HG02970 (cell line): ENCODE data around the gene RAB26.
A peak's percentile ranks its signal among the peaks of the same experiment; 100 is the strongest.
"Not testable (repeated sequence)": the region's sequence is repeated elsewhere in the genome, so short reads cannot be mapped to it uniquely, and the experiment has no call there.

Source experiments
- ATAC-seq: cut with Tn5 transposase; IDR thresholded peaks from one replicate; pipeline ENCODE4 v1.9.1; 2021; ENCODE audit warnings: mild to moderate bottlenecking, moderate library complexity, moderate number of reproducible peaks; ENCODE audit not compliant: unreplicated experiment, low FRiP score

RAB26 gene

GRCh38 chr16:2135770-2136490 lies 12.5 kb upstream of the RAB26 start, which contains the start of gene PKD1:
PKD1 (minus strand) TSS chr16:2135898; CDS start chr16:2135689, 209 bp downstream.
- not testable (repeated sequence) for ATAC-seq

- ATAC-seq, result no peak
Observed at GRCh38 chr16:2142942-2143877, 5.2 kb upstream of the RAB26 start.

GRCh38 chr16:2143878-2144485 lies 4.4 kb upstream of the RAB26 start:
- no peak for ATAC-seq

GRCh38 chr16:2145843-2146242 lies 2.6 kb upstream of the RAB26 start:
- no peak for ATAC-seq

GRCh38 chr16:2147378-2147777 lies 1.0 kb upstream of the RAB26 start:
- no peak for ATAC-seq

GRCh38 chr16:2148714-2149629 lies 547 bp downstream of the RAB26 start:
- no peak for ATAC-seq

GRCh38 chr16:2149630-2150417 lies 1.4 kb downstream of the RAB26 start:
- ATAC-seq, result no peak

- ATAC-seq, result no peak
Observed at GRCh38 chr16:2150418-2151187, 2.2 kb downstream of the RAB26 start.

GRCh38 chr16:2151188-2152091 lies 3.0 kb downstream of the RAB26 start:
- ATAC-seq, result no peak

- ATAC-seq, result no peak
Observed at GRCh38 chr16:2152695-2153506, 4.5 kb downstream of the RAB26 start.

GRCh38 chr16:2154533-2155090 lies 6.2 kb downstream of the RAB26 start:
- ATAC-seq, result no peak

GRCh38 chr16:2155091-2155950 lies 6.9 kb downstream of the RAB26 start, which contains the start of gene TRAF7:
TRAF7 (plus strand) TSS chr16:2155782; CDS start chr16:2163921, 8,139 bp downstream.
- peak; percentile 92 for ATAC-seq

GRCh38 chr16:2155977-2156848 lies 7.8 kb downstream of the RAB26 start:
- ATAC-seq, result no peak

GRCh38 chr16:2156849-2157224 lies 8.4 kb downstream of the RAB26 start:
- no peak for ATAC-seq
